H1 (cell line): ENCODE data around the gene UNC93A.

ENCODE experiments used
- BRCA1 ChIP-seq: IDR thresholded peaks from 2 replicates; pipeline ENCODE4 v1.6.1; 2012; ENCODE audit warnings: low read depth, low read length, improper control_type of control experiment
- EP300 ChIP-seq, 2 experiments: IDR thresholded peaks; 1 replicate in 1 of 2; 2 replicates in 1 of 2; pipeline ENCODE4 v1.6.1; 2011 to 2012; ENCODE audit warnings: low read depth in 2 of 2, low read length in 2 of 2, mild to moderate bottlenecking in 2 of 2, borderline replicate concordance in 1 of 2, inconsistent platforms in 1 of 2, moderate library complexity in 1 of 2
- MAFK ChIP-seq: IDR thresholded peaks from 2 replicates; pipeline ENCODE4 v1.6.1; 2012; ENCODE audit warnings: low read depth, mild to moderate bottlenecking, improper control_type of control experiment, low read length
- NRF1 ChIP-seq: IDR thresholded peaks from 2 replicates; pipeline ENCODE4 v1.6.1; 2011; ENCODE audit warnings: mild to moderate bottlenecking, low read depth, low read length, improper control_type of control experiment
- POLR2A ChIP-seq, 2 experiments: IDR thresholded peaks; 1 replicate in 1 of 2; 2 replicates in 1 of 2; pipeline ENCODE4 v1.6.1; 2011; ENCODE audit warnings: low read depth in 2 of 2, low read length in 2 of 2, mild to moderate bottlenecking in 2 of 2; ENCODE audit errors: control extremely low read depth in 1 of 2
- POLR2AphosphoS5 ChIP-seq: IDR thresholded peaks from 2 replicates; pipeline ENCODE4 v1.6.1; 2011; ENCODE audit warnings: low read depth, low read length
- SAP30 ChIP-seq: fragments of 300-600 bp; sonication (generic); IDR thresholded peaks from 2 replicates; pipeline ENCODE4 v1.7.1; 2012; ENCODE audit warnings: low read length, moderate library complexity, mild to moderate bottlenecking, inconsistent platforms; ENCODE audit not compliant: insufficient read depth, insufficient replicate concordance
- SIX5 ChIP-seq: IDR thresholded peaks from 2 replicates; pipeline ENCODE4 v1.6.1; 2011; ENCODE audit warnings: mild to moderate bottlenecking, low read depth, low read length
- TF ChIP-seq, protein P1 (sequence below): IDR thresholded peaks from 2 replicates; pipeline ENCODE4 v1.6.1; 2011; ENCODE audit warnings: low read length, improper control_type of control experiment
- TF ChIP-seq, protein P2 (sequence below), 3 experiments: IDR thresholded peaks; 1 replicate in 2 of 3; 2 replicates in 1 of 3; pipeline versions ENCODE4 v1.5.1 to v1.6.1; 2011; ENCODE audit warnings: low read length in 3 of 3, mild to moderate bottlenecking in 3 of 3, inconsistent platforms in 2 of 3, low read depth in 1 of 3, moderate library complexity in 1 of 3; ENCODE audit not compliant: insufficient read depth in 1 of 3; ENCODE audit errors: control extremely low read depth in 1 of 3

DNA sequence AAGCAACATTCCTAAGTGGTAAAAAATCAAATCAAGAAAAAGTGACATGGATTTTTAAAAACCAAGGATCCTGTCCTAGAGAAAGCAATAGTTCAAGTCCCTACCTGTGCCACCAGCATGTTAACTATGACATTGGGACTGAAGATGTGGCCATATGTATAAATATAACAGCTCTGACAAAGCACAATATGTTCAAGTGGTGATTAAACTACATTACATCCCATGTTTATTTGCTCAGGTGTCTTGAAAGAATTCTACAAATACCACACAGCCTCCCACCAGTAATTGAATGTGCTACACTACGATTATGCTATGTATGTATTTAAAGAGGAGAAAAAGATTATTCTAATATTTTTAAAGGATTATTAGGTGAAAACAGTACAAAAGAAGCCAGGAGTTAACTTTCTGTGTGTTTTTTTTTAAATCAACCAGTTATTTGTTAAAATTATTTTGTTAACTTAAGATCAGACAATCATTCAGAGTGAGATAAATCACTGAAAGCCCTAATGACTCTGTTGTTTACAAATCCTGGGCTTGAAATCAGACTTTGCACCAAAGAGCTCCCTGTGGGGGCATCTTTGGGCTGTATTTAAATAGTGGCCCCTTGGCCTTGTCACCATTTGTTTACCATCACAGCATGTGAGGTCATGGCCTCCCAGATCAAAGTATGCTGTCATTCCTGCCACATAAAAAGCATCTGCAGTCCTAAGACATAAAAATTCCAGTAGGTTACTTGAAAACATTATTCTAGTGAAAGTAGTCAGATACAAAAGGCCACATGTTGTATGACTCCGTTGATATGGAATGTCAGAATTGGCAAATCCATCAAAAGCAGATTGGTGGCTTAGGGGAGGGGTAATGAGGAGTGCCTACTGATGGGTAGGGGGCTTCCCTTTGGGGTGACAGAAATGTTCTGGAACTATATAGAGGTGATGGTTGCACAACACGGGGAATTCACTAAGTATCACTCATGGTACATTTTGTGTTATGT, 50.8 kb downstream of the UNC93A start:
- TF ChIP-seq POLR2A (IDR thresholded peaks at IDR 0.05; ENCODE audit: control extremely low read depth in 1 of 2, low read depth in 2 of 2, low read length in 2 of 2) (no peak), SAP30 (no peak), EP300 (IDR thresholded peaks at IDR 0.05; ENCODE audit: borderline replicate concordance in 1 of 2, low read depth in 2 of 2, low read length in 2 of 2) (no peak), BRCA1 (no peak), MAFK (no peak), POLR2AphosphoS5 (no peak), NRF1 (no peak), SIX5 (no peak)
- TF ChIP-seq, protein P1, sequence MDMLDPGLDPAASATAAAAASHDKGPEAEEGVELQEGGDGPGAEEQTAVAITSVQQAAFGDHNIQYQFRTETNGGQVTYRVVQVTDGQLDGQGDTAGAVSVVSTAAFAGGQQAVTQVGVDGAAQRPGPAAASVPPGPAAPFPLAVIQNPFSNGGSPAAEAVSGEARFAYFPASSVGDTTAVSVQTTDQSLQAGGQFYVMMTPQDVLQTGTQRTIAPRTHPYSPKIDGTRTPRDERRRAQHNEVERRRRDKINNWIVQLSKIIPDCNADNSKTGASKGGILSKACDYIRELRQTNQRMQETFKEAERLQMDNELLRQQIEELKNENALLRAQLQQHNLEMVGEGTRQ, result no peak
- TF ChIP-seq, protein P2, sequence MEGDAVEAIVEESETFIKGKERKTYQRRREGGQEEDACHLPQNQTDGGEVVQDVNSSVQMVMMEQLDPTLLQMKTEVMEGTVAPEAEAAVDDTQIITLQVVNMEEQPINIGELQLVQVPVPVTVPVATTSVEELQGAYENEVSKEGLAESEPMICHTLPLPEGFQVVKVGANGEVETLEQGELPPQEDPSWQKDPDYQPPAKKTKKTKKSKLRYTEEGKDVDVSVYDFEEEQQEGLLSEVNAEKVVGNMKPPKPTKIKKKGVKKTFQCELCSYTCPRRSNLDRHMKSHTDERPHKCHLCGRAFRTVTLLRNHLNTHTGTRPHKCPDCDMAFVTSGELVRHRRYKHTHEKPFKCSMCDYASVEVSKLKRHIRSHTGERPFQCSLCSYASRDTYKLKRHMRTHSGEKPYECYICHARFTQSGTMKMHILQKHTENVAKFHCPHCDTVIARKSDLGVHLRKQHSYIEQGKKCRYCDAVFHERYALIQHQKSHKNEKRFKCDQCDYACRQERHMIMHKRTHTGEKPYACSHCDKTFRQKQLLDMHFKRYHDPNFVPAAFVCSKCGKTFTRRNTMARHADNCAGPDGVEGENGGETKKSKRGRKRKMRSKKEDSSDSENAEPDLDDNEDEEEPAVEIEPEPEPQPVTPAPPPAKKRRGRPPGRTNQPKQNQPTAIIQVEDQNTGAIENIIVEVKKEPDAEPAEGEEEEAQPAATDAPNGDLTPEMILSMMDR (IDR thresholded peaks at IDR 0.05; ENCODE audit: control extremely low read depth in 1 of 3, insufficient read depth in 1 of 3, low read depth in 1 of 3, low read length in 3 of 3), result no peak
